ENCODE measurements around the gene VAT1.

DNA sequence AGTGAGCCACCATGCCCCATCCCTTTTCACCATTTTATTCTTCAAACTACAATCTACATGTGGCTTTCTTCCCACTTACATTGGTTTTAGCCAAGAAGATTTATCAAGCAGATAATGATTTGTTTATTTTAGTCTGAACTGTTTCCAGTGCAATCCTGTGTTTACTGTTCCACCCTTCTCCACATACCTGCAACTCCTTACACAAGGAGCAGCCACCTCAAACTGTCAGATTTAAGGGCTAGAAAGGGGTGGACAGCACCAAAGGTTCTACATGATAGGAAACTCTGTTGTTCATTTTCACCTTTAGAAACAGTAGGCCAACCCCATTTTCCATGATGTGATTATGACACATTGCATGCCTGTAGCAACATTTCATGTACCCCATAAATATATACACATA is 39.9 kb downstream of the VAT1 start:
- TF ChIP-seq, protein P1, sequence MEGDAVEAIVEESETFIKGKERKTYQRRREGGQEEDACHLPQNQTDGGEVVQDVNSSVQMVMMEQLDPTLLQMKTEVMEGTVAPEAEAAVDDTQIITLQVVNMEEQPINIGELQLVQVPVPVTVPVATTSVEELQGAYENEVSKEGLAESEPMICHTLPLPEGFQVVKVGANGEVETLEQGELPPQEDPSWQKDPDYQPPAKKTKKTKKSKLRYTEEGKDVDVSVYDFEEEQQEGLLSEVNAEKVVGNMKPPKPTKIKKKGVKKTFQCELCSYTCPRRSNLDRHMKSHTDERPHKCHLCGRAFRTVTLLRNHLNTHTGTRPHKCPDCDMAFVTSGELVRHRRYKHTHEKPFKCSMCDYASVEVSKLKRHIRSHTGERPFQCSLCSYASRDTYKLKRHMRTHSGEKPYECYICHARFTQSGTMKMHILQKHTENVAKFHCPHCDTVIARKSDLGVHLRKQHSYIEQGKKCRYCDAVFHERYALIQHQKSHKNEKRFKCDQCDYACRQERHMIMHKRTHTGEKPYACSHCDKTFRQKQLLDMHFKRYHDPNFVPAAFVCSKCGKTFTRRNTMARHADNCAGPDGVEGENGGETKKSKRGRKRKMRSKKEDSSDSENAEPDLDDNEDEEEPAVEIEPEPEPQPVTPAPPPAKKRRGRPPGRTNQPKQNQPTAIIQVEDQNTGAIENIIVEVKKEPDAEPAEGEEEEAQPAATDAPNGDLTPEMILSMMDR (IDR thresholded peaks at IDR 0.05), result no peak
- TF ChIP-seq EZH2 (IDR thresholded peaks at IDR 0.05; ENCODE audit: borderline replicate concordance, insufficient read depth, low read depth, low read length, poor library complexity, severe bottlenecking), result no peak

Data from B cell (primary cell).